Measurements from ENCODE around the gene NOD1.

GRCh38 chr7:30513762-30514161, 35.2 kb upstream of the NOD1 start:
- no peak for TF ChIP-seq TSHZ2 (CRISPR knock-in tag; IDR thresholded peaks at IDR 0.05)
- TF ChIP-seq ARNTL (CRISPR knock-in tag; IDR thresholded peaks at IDR 0.05; ENCODE audit: borderline replicate concordance, low read depth) = no peak
- TF ChIP-seq ZFP3 (CRISPR knock-in tag; IDR thresholded peaks at IDR 0.05) = no peak
- TF ChIP-seq ZNF70 (CRISPR knock-in tag; IDR thresholded peaks at IDR 0.05) = no peak
